Measurements from ENCODE around the gene SLC6A5. TPM values are rescaled to one million over a fixed set of nuclear protein-coding genes. Genes with fewer than 3 reads are reported as not detected.
A peak's percentile ranks its signal among the peaks of the same experiment; 100 is the strongest.

Gene SLC6A5
- total and polyA plus RNA-seq, 4 donors: not detected

DNA sequence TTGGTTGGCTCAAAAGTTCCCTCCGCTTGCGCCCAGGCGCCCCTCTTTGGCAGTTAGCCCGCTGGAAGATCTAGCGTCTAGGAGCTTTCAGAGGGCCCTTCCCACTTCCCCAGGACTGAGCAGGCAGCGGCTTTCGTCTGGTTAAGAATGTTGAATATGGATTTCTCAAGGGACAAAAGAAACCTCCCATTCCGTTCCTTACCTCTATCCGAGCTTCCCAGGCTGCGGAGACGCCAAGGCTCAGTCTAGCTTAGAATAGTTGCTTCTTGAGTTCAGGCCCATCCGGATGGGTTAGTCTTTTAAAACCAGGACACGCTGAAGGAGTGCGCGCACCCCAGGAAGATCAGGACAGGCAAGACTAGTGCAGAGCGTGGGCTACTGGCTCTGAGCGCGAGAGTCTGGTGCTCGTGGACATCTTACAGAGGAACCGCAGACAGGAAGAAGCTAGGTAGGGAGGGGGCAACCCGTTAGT is 71.6 kb downstream of the SLC6A5 start:
- TF ChIP-seq, protein P1, sequence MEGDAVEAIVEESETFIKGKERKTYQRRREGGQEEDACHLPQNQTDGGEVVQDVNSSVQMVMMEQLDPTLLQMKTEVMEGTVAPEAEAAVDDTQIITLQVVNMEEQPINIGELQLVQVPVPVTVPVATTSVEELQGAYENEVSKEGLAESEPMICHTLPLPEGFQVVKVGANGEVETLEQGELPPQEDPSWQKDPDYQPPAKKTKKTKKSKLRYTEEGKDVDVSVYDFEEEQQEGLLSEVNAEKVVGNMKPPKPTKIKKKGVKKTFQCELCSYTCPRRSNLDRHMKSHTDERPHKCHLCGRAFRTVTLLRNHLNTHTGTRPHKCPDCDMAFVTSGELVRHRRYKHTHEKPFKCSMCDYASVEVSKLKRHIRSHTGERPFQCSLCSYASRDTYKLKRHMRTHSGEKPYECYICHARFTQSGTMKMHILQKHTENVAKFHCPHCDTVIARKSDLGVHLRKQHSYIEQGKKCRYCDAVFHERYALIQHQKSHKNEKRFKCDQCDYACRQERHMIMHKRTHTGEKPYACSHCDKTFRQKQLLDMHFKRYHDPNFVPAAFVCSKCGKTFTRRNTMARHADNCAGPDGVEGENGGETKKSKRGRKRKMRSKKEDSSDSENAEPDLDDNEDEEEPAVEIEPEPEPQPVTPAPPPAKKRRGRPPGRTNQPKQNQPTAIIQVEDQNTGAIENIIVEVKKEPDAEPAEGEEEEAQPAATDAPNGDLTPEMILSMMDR (IDR thresholded peaks at IDR 0.05; ENCODE audit: control extremely low read depth, extremely low read depth): no peak
- Histone ChIP-seq H3K9ac (ENCODE audit: insufficient read depth in 1 of 2, low read length in 2 of 2) (no peak overlapping the region), H3K36me3 (ENCODE audit: control insufficient read depth in 4 of 4, insufficient read depth in 4 of 4, low read length in 4 of 4) (no peaks in the 10 kb centered on the region), H3K4me3 (no peak overlapping the region), H3K4me1 (ENCODE audit: control insufficient read depth in 5 of 5, insufficient read depth in 5 of 5, low read length in 5 of 5) (peaks cover 0 to 11% (median 3%) of the 10 kb centered on the region in 5 donors), H3K9me3 (ENCODE audit: control insufficient read depth in 4 of 4, insufficient read depth in 3 of 4, low read length in 3 of 4) (peaks cover 0 to 5% (median 0%) of the 10 kb centered on the region in 4 donors), H3K27me3 (ENCODE audit: control insufficient read depth in 3 of 3, insufficient read depth in 3 of 3, low read length in 2 of 3) (peaks cover 28 to 59% (median 45%) of the 10 kb centered on the region in 3 donors), H3K27ac (ENCODE audit: low read depth in 1 of 2, low read length in 1 of 2) (no peak overlapping the region)
- WGBS, 2 donors: 3 to 6% methylated on average over 21 of the region's 21 CpGs
- no peak for DNase-seq
- no peak for ATAC-seq (ENCODE audit: insufficient read depth, low FRiP score)

DNA sequence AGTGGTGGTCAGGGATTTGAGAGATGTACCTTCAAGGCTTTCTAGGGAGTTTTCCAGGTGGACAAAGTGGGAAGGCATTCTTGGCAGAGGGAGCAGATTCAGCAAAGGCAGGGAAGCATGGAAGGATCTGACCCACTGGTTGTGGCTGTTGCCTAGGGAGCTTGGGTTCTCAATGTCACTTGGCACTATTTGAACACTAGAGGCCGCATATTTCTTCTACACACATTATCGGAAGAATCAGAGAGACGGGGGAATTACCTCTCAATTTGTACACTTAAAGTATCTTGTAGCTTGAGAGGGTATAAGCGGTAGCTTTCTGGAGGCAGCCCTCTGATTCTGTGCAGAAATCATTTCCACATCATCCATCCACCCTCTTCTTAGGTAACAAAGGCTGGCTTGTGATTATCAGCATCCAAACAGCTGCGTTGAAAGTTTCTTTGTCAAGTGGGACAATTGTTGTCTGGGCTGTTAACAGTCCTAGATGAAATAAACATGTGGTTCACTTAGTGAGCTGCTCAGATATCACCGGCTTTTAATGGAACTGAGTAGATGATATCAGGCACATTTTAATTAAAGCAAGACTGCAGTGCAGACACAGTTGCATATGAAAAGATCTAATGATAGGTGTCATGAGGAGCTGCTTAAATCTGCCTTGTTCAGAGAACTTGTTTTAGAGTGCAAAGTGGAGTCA is 72.6 kb downstream of the SLC6A5 start:
- H3K27me3 ChIP-seq (ENCODE audit: control insufficient read depth in 3 of 3, insufficient read depth in 3 of 3, low read length in 2 of 3): peaks cover 28 to 53% (median 43%) of the 10 kb centered on the region in 3 donors
- H3K9me3 ChIP-seq (ENCODE audit: control insufficient read depth in 4 of 4, insufficient read depth in 3 of 4, low read length in 3 of 4): peaks cover 0 to 3% (median 0%) of the 10 kb centered on the region in 4 donors
- no peak for ATAC-seq (ENCODE audit: insufficient read depth, low FRiP score)
- 19 to 43% methylated on average over 6 of the region's 6 CpGs for WGBS, 2 donors
- no peak overlapping the region for H3K27ac ChIP-seq (ENCODE audit: low read depth in 1 of 2, low read length in 1 of 2)
- H3K9ac ChIP-seq (ENCODE audit: insufficient read depth in 1 of 2, low read length in 2 of 2): no peak overlapping the region
- peak in 1 of 3 donors; percentile 23 for DNase-seq
- TF ChIP-seq, protein P1 (IDR thresholded peaks at IDR 0.05; ENCODE audit: control extremely low read depth, extremely low read depth): no peak
- peaks cover 0 to 11% (median 3%) of the 10 kb centered on the region in 5 donors for H3K4me1 ChIP-seq (ENCODE audit: control insufficient read depth in 5 of 5, insufficient read depth in 5 of 5, low read length in 5 of 5)
- H3K36me3 ChIP-seq (ENCODE audit: control insufficient read depth in 4 of 4, insufficient read depth in 4 of 4, low read length in 4 of 4): no peaks in the 10 kb centered on the region
- no peak overlapping the region for H3K4me3 ChIP-seq

DNA sequence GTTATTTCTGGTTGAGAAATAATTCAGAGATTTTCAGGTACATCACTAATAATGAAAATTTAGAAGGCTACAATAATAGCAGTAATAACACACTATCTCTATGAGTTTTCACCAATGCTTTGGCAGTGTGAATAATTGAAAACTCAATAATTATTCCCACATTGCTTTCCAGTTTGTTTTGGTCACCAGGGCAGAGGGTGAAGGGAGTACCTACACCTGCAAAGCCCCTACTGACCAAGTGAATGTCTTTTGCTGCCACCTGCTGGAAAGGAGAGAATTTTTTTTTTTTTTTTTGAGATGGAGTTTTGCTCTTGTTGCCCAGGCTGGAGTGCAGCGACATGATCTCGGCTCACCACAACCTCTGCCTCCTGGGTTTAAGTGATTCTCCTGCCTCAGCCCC is 73.2 kb downstream of the SLC6A5 start:
- Histone ChIP-seq H3K27me3 (ENCODE audit: control insufficient read depth in 3 of 3, insufficient read depth in 3 of 3, low read length in 2 of 3) (peaks cover 28 to 48% (median 38%) of the 10 kb centered on the region in 3 donors), H3K27ac (ENCODE audit: low read depth in 1 of 2, low read length in 1 of 2) (no peak overlapping the region), H3K4me3 (no peak overlapping the region), H3K36me3 (ENCODE audit: control insufficient read depth in 4 of 4, insufficient read depth in 4 of 4, low read length in 4 of 4) (no peaks in the 10 kb centered on the region), H3K4me1 (ENCODE audit: control insufficient read depth in 5 of 5, insufficient read depth in 5 of 5, low read length in 5 of 5) (peaks cover 0 to 11% (median 3%) of the 10 kb centered on the region in 5 donors), H3K9ac (ENCODE audit: insufficient read depth in 1 of 2, low read length in 2 of 2) (no peak overlapping the region), H3K9me3 (ENCODE audit: control insufficient read depth in 4 of 4, insufficient read depth in 3 of 4, low read length in 3 of 4) (peaks cover 0 to 3% (median 0%) of the 10 kb centered on the region in 4 donors)
- 33 to 40% methylated on average over 2 of the region's 2 CpGs for WGBS, 2 donors
- DNase-seq: no peak
- TF ChIP-seq, protein P1 (IDR thresholded peaks at IDR 0.05; ENCODE audit: control extremely low read depth, extremely low read depth): no peak
- no peak for ATAC-seq (ENCODE audit: insufficient read depth, low FRiP score)
